Brain pericyte (primary cell): ENCODE data around the gene STXBP1.

ENCODE experiments used
- DNase-seq: peaks from one replicate; pipeline ENCODE4 v3.0.0-alpha.2; 2012; ENCODE audit warnings: low read depth, low spot score

The STXBP1 gene

GRCh38 chr9:127611899-127612790, at the start of gene STXBP1:
TSS of gene STXBP1 (plus strand) at chr9:127612277. CDS start at chr9:127612404, 127 bp downstream.
- DNase-seq = no peak

GRCh38 chr9:127562279-127562796, 49.7 kb upstream of the STXBP1 start:
- no peak for DNase-seq

GRCh38 chr9:127562841-127563401, 49.2 kb upstream of the STXBP1 start:
- DNase-seq = no peak

- DNase-seq = no peak
Observed at GRCh38 chr9:127563579-127563978, 48.5 kb upstream of the STXBP1 start.

- DNase-seq = no peak
Observed at GRCh38 chr9:127565231-127565630, 46.8 kb upstream of the STXBP1 start.

GRCh38 chr9:127566351-127567001, 45.6 kb upstream of the STXBP1 start:
- no peak for DNase-seq

GRCh38 chr9:127567035-127567729, 44.9 kb upstream of the STXBP1 start:
- no peak for DNase-seq

GRCh38 chr9:127567730-127568617, 44.1 kb upstream of the STXBP1 start:
- DNase-seq = no peak

- no peak for DNase-seq
Observed at GRCh38 chr9:127568618-127568970, 43.5 kb upstream of the STXBP1 start.

GRCh38 chr9:127568971-127569885, 42.8 kb upstream of the STXBP1 start:
- DNase-seq = no peak

- no peak for DNase-seq
Observed at GRCh38 chr9:127569886-127570401, 42.1 kb upstream of the STXBP1 start.

- DNase-seq = no peak
Observed at GRCh38 chr9:127570533-127571111, 41.5 kb upstream of the STXBP1 start.

GRCh38 chr9:127571971-127572370, 40.1 kb upstream of the STXBP1 start:
- DNase-seq = no peak

- DNase-seq = no peak
Observed at GRCh38 chr9:127572961-127573721, 38.9 kb upstream of the STXBP1 start.

GRCh38 chr9:127574072-127574993, 37.7 kb upstream of the STXBP1 start:
- no peak for DNase-seq

- DNase-seq = no peak
Observed at GRCh38 chr9:127575875-127576778, 36.0 kb upstream of the STXBP1 start.
